Caco-2 (cell line): ENCODE results near the gene LPIN1. TPM values are rescaled to one million over a fixed set of nuclear protein-coding genes. Genes with fewer than 3 reads are reported as not detected.

Source experiments
- BruUV-seq: library from RNA; stranded (reverse); fragments of 400-500 nt; replicated peaks from 2 replicates; lab custom pipeline; 2021; lab: Mats Ljungman, UMichigan
- CTCF ChIA-PET: fragments of 300-600 bp; sonication (Branson Sonifier 250); formaldehyde crosslinking; loops from one replicate; lab custom pipeline; 2022; ENCODE audit warnings: antibody characterized with exemption; lab: Charles Lee
- POLR2A ChIA-PET: fragments of 300-600 bp; sonication (Branson Sonifier 250); formaldehyde crosslinking; loops from one replicate; lab custom pipeline; 2022; ENCODE audit warnings: antibody characterized with exemption; lab: Charles Lee
- DNase-seq, 2 experiments: peaks; one replicate each; pipeline versions ENCODE4 v3.0.0 to v3.0.0-alpha.2; 2020 to 2022
- H3K27me3 ChIP-seq: replicated peaks from 2 replicates; pipeline ENCODE4 v1.6.0; 2011; ENCODE audit warnings: low read length; ENCODE audit not compliant: control insufficient read depth, insufficient read depth
- H3K36me3 ChIP-seq: 2 replicates; pipeline ENCODE4 v1.5.1; 2011; ENCODE audit warnings: low read length; ENCODE audit not compliant: control insufficient read depth, insufficient read depth
- H3K4me1 ChIP-seq: fragments of 250-450 bp; sonication (Bioruptor Pico); 2 replicates; pipeline ENCODE4 v1.5.1; 2020; ENCODE audit warnings: mild to moderate bottlenecking
- H3K4me3 ChIP-seq: 2 replicates; pipeline ENCODE4 v1.5.1; 2011; ENCODE audit warnings: low read depth, mild to moderate bottlenecking, control low read depth, low read length
- H3K9me3 ChIP-seq: fragments of 250-450 bp; sonication (Bioruptor Pico); 2 replicates; pipeline ENCODE4 v1.5.1; 2020; ENCODE audit warnings: mild to moderate bottlenecking, moderate library complexity
- H3K27ac Mint-ChIP-seq: one replicate; pipeline ENCODE4 v1.8.0; 2022; ENCODE audit warnings: mixed read lengths; ENCODE audit not compliant: unreplicated experiment
- H3K27me3 Mint-ChIP-seq: one replicate; pipeline ENCODE4 v1.8.0; 2022; ENCODE audit warnings: mixed read lengths; ENCODE audit not compliant: insufficient read depth, unreplicated experiment
- H3K36me3 Mint-ChIP-seq: one replicate; pipeline ENCODE4 v1.8.0; 2022; ENCODE audit warnings: mild to moderate bottlenecking, mixed read lengths; ENCODE audit not compliant: insufficient read depth, unreplicated experiment
- H3K4me1 Mint-ChIP-seq: one replicate; pipeline ENCODE4 v1.8.0; 2022; ENCODE audit warnings: low read depth, mixed read lengths; ENCODE audit not compliant: unreplicated experiment
- H3K4me3 Mint-ChIP-seq: one replicate; pipeline ENCODE4 v1.8.0; 2022; ENCODE audit warnings: mild to moderate bottlenecking, moderate library complexity, mixed read lengths; ENCODE audit not compliant: unreplicated experiment
- H3K9me3 Mint-ChIP-seq: one replicate; pipeline ENCODE4 v1.8.0; 2022; ENCODE audit warnings: mixed read lengths; ENCODE audit not compliant: unreplicated experiment
- intact Hi-C: fragments of 100-400 bp; cut with micrococcal nuclease; formaldehyde crosslinking; loops from one replicate; pipeline ENCODE4 v1.10.0; 2022; ENCODE audit not compliant: unreplicated experiment
- total RNA-seq: library from RNA; stranded (reverse); gene quantifications from 2 replicates; pipeline ENCODE4 v1.2.3, GENCODE V29; 2022
- TF ChIP-seq, protein P1 (sequence below), 2 experiments: fragments of 200-600 bp in 1 of 2; IDR thresholded peaks; 1 replicate in 1 of 2; 2 replicates in 1 of 2; pipeline versions ENCODE4 v1.5.1 to v1.8.0; 2011 to 2022; ENCODE audit warnings: antibody characterized with exemption in 1 of 2, control low read depth in 1 of 2, inconsistent platforms in 1 of 2, low read depth in 1 of 2, low read length in 1 of 2, mild to moderate bottlenecking in 1 of 2, moderate library complexity in 1 of 2; ENCODE audit not compliant: insufficient read depth in 1 of 2, severe bottlenecking in 1 of 2, unreplicated experiment in 1 of 2

The LPIN1 gene
- total RNA-seq, 1 experiment from 2014 or later: 12.5 TPM

- H3K36me3 Mint-ChIP-seq: no peaks in the 10 kb centered on the region
- DNase-seq: no peak
- no peak overlapping the region for H3K4me3 Mint-ChIP-seq
- no peaks in the 10 kb centered on the region for H3K4me1 Mint-ChIP-seq
- ChIA-PET POLR2A (no interaction called here), CTCF (interaction anchor here (0.7 to 1.7 kb wide), 5 partner anchors 13 to 1178 kb away, joined by 3 to 12 read pairs (median 5); no protein-coding TSS in a partner anchor)
- no peaks in the 10 kb centered on the region for H3K9me3 ChIP-seq
- no peaks in the 10 kb centered on the region for H3K27me3 Mint-ChIP-seq
- H3K4me1 ChIP-seq: no peaks in the 10 kb centered on the region
- H3K36me3 ChIP-seq: no peaks in the 10 kb centered on the region
- H3K9me3 Mint-ChIP-seq: no peaks in the 10 kb centered on the region
- no peaks in the 10 kb centered on the region for H3K27me3 ChIP-seq
- H3K4me3 ChIP-seq: no peak overlapping the region
- intact Hi-C loops: loop anchor here (1.0 to 2.0 kb wide), 2 partner anchors 1102 to 1178 kb away; no protein-coding TSS in a partner anchor
- TF ChIP-seq, protein P1, sequence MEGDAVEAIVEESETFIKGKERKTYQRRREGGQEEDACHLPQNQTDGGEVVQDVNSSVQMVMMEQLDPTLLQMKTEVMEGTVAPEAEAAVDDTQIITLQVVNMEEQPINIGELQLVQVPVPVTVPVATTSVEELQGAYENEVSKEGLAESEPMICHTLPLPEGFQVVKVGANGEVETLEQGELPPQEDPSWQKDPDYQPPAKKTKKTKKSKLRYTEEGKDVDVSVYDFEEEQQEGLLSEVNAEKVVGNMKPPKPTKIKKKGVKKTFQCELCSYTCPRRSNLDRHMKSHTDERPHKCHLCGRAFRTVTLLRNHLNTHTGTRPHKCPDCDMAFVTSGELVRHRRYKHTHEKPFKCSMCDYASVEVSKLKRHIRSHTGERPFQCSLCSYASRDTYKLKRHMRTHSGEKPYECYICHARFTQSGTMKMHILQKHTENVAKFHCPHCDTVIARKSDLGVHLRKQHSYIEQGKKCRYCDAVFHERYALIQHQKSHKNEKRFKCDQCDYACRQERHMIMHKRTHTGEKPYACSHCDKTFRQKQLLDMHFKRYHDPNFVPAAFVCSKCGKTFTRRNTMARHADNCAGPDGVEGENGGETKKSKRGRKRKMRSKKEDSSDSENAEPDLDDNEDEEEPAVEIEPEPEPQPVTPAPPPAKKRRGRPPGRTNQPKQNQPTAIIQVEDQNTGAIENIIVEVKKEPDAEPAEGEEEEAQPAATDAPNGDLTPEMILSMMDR (IDR thresholded peaks at IDR 0.05; ENCODE audit: insufficient read depth in 1 of 2, low read depth in 1 of 2, low read length in 1 of 2, severe bottlenecking in 1 of 2, unreplicated experiment in 1 of 2): no peak
- BruUV-seq: no TSS peak
- H3K27ac Mint-ChIP-seq: no peak overlapping the region
Measured at GRCh38 chr2:11828933-11829323, 82.5 kb downstream of the LPIN1 start.

GRCh38 chr2:11829324-11829946, 83.0 kb downstream of the LPIN1 start:
- Histone ChIP-seq H3K27me3 (no peaks in the 10 kb centered on the region), H3K36me3 (no peaks in the 10 kb centered on the region), H3K4me3 (no peak overlapping the region), H3K4me1 (no peaks in the 10 kb centered on the region), H3K9me3 (no peaks in the 10 kb centered on the region)
- H3K27me3 Mint-ChIP-seq: no peaks in the 10 kb centered on the region
- no peaks in the 10 kb centered on the region for H3K9me3 Mint-ChIP-seq
- no peaks in the 10 kb centered on the region for H3K36me3 Mint-ChIP-seq
- intact Hi-C loops: loop anchor here (1.0 to 2.0 kb wide), 2 partner anchors 1101 to 1178 kb away; no protein-coding TSS in a partner anchor
- H3K4me1 Mint-ChIP-seq: no peaks in the 10 kb centered on the region
- CTCF ChIA-PET: interaction anchor here (0.7 to 1.7 kb wide), 6 partner anchors 13 to 1178 kb away, joined by 3 to 12 read pairs (median 6); no protein-coding TSS in a partner anchor
- peak overlapping the region; percentile 55 for H3K4me3 Mint-ChIP-seq
- TF ChIP-seq, protein P1 (IDR thresholded peaks at IDR 0.05; ENCODE audit: insufficient read depth in 1 of 2, low read depth in 1 of 2, low read length in 1 of 2, severe bottlenecking in 1 of 2, unreplicated experiment in 1 of 2): peak; percentile 53 to 61
- no TSS peak for BruUV-seq
- H3K27ac Mint-ChIP-seq: no peak overlapping the region
- POLR2A ChIA-PET: no interaction called here
- peak; percentile 42 to 71 for DNase-seq

DNA sequence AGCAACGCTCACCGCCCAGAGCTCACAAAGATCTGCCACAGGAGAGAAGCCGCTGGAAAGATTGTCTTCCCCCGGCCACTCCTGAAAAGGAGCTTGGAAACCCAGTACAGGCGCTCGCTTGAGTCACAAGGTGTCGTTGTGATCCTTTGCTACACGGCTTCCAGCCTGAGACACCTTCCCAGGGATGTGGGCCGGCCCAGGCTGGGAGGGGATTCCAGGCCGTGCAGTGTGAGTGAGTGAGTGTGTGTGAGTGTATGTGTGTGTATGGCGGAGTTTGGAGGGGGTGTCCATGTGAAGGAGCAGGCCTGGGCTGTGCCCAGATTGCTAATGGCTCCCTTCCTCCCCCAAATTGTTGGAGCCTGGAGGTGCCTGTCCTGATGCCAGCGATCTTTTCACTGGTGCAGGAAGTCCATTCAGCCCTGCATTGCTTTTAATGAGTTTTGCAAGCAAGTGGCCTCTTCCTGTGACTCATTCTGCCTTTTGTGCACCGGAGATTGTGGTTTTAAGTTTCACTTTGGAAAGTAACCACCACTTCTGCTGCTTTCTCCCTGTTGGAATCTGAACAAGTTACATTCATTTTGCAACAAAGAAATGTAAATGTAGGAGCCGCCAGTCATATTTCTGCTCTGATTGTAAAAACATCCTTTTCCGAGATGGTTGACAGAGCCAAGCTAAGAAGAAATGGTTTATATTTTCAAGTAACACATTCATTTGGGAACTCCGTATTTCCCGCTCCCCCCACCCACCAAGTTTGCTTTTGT, 83.7 kb downstream of the LPIN1 start:
- TF ChIP-seq, protein P1 (IDR thresholded peaks at IDR 0.05; ENCODE audit: insufficient read depth in 1 of 2, low read depth in 1 of 2, low read length in 1 of 2, severe bottlenecking in 1 of 2, unreplicated experiment in 1 of 2): peak in 1 of 2 experiments; percentile 33
- CTCF ChIA-PET: interaction anchor here (0.7 to 1.7 kb wide), 3 partner anchors 122 to 1177 kb away, joined by 5 to 12 read pairs (median 7); no protein-coding TSS in a partner anchor
- POLR2A ChIA-PET: no interaction called here
- H3K4me3 ChIP-seq: no peak overlapping the region
- intact Hi-C loops: loop anchor here (1.0 to 5.0 kb wide), 4 partner anchors 122 to 1177 kb away; partner anchors contain the start of gene TRIB2
- no peaks in the 10 kb centered on the region for H3K9me3 ChIP-seq
- no peaks in the 10 kb centered on the region for H3K4me1 ChIP-seq
- no peak overlapping the region for H3K27ac Mint-ChIP-seq
- no peaks in the 10 kb centered on the region for H3K9me3 Mint-ChIP-seq
- no peaks in the 10 kb centered on the region for H3K4me1 Mint-ChIP-seq
- no peaks in the 10 kb centered on the region for H3K36me3 ChIP-seq
- H3K36me3 Mint-ChIP-seq: no peaks in the 10 kb centered on the region
- peak; percentile 60 to 73 for DNase-seq
- no TSS peak for BruUV-seq
- peak overlapping the region; percentile 55 for H3K4me3 Mint-ChIP-seq
- H3K27me3 Mint-ChIP-seq: no peaks in the 10 kb centered on the region
- H3K27me3 ChIP-seq: no peaks in the 10 kb centered on the region
